ENCODE data around the gene TUT4. TPM values are rescaled to one million over a fixed set of nuclear protein-coding genes. Genes with fewer than 3 reads are reported as not detected.

Gene TUT4
- total RNA-seq, 1 donor from 2014 or later, result 103 TPM

GRCh38 chr1:52574594-52574993 is 21.7 kb upstream of the TUT4 start:
- Histone ChIP-seq H3K4me3 (ENCODE audit: low read length in 3 of 3) (no peak overlapping the region), H3K9ac (ENCODE audit: low read depth in 1 of 3, low read length in 3 of 3) (no peak overlapping the region), H3K27ac (ENCODE audit: low read depth, low read length) (no peak overlapping the region), H3K9me3 (ENCODE audit: control insufficient read depth in 3 of 3, low read length in 3 of 3) (no peaks in the 10 kb centered on the region), H3K36me3 (ENCODE audit: control insufficient read depth in 3 of 3, insufficient read depth in 3 of 3, low read length in 3 of 3) (no peaks in the 10 kb centered on the region), H3K27me3 (ENCODE audit: control insufficient read depth in 3 of 3, insufficient read depth in 3 of 3, low read length in 3 of 3) (no peaks in the 10 kb centered on the region), H3K4me1 (ENCODE audit: control insufficient read depth in 3 of 3, insufficient read depth in 3 of 3, low read length in 3 of 3) (no peaks in the 10 kb centered on the region)

- Histone ChIP-seq H3K4me1 (ENCODE audit: control insufficient read depth in 3 of 3, insufficient read depth in 3 of 3, low read length in 3 of 3) (no peaks in the 10 kb centered on the region), H3K36me3 (ENCODE audit: control insufficient read depth in 3 of 3, insufficient read depth in 3 of 3, low read length in 3 of 3) (no peaks in the 10 kb centered on the region), H3K9ac (ENCODE audit: low read depth in 1 of 3, low read length in 3 of 3) (no peak overlapping the region), H3K4me3 (ENCODE audit: low read length in 3 of 3) (no peak overlapping the region), H3K9me3 (ENCODE audit: control insufficient read depth in 3 of 3, low read length in 3 of 3) (no peaks in the 10 kb centered on the region), H3K27ac (ENCODE audit: low read depth, low read length) (no peak overlapping the region), H3K27me3 (ENCODE audit: control insufficient read depth in 3 of 3, insufficient read depth in 3 of 3, low read length in 3 of 3) (no peaks in the 10 kb centered on the region)
Measured at GRCh38 chr1:52572387-52572786, 19.5 kb upstream of the TUT4 start.

- Histone ChIP-seq H3K27me3 (ENCODE audit: control insufficient read depth in 3 of 3, insufficient read depth in 3 of 3, low read length in 3 of 3) (no peaks in the 10 kb centered on the region), H3K9me3 (ENCODE audit: control insufficient read depth in 3 of 3, low read length in 3 of 3) (no peaks in the 10 kb centered on the region), H3K27ac (ENCODE audit: low read depth, low read length) (no peak overlapping the region)
Measured at GRCh38 chr1:52571783-52572182, 18.9 kb upstream of the TUT4 start.

GRCh38 chr1:52569449-52570210 is 16.7 kb upstream of the TUT4 start:
- Histone ChIP-seq H3K9me3 (ENCODE audit: control insufficient read depth in 3 of 3, low read length in 3 of 3) (no peaks in the 10 kb centered on the region), H3K36me3 (ENCODE audit: control insufficient read depth in 3 of 3, insufficient read depth in 3 of 3, low read length in 3 of 3) (no peaks in the 10 kb centered on the region), H3K9ac (ENCODE audit: low read depth in 1 of 3, low read length in 3 of 3) (no peak overlapping the region), H3K4me1 (ENCODE audit: control insufficient read depth in 3 of 3, insufficient read depth in 3 of 3, low read length in 3 of 3) (no peaks in the 10 kb centered on the region), H3K4me3 (ENCODE audit: low read length in 3 of 3) (no peak overlapping the region), H3K27ac (ENCODE audit: low read depth, low read length) (no peak overlapping the region), H3K27me3 (ENCODE audit: control insufficient read depth in 3 of 3, insufficient read depth in 3 of 3, low read length in 3 of 3) (no peaks in the 10 kb centered on the region)

More at GRCh38 chr1:52571783-52572182, 18.9 kb upstream of the TUT4 start:
- Histone ChIP-seq H3K36me3 (ENCODE audit: control insufficient read depth in 3 of 3, insufficient read depth in 3 of 3, low read length in 3 of 3) (no peaks in the 10 kb centered on the region), H3K4me3 (ENCODE audit: low read length in 3 of 3) (no peak overlapping the region), H3K4me1 (ENCODE audit: control insufficient read depth in 3 of 3, insufficient read depth in 3 of 3, low read length in 3 of 3) (no peaks in the 10 kb centered on the region), H3K9ac (ENCODE audit: low read depth in 1 of 3, low read length in 3 of 3) (no peak overlapping the region)

GRCh38 chr1:52567943-52568342 is 15.1 kb upstream of the TUT4 start:
- Histone ChIP-seq H3K4me1 (ENCODE audit: control insufficient read depth in 3 of 3, insufficient read depth in 3 of 3, low read length in 3 of 3) (no peaks in the 10 kb centered on the region), H3K36me3 (ENCODE audit: control insufficient read depth in 3 of 3, insufficient read depth in 3 of 3, low read length in 3 of 3) (no peaks in the 10 kb centered on the region), H3K9me3 (ENCODE audit: control insufficient read depth in 3 of 3, low read length in 3 of 3) (no peaks in the 10 kb centered on the region), H3K9ac (ENCODE audit: low read depth in 1 of 3, low read length in 3 of 3) (no peak overlapping the region), H3K27me3 (ENCODE audit: control insufficient read depth in 3 of 3, insufficient read depth in 3 of 3, low read length in 3 of 3) (no peaks in the 10 kb centered on the region), H3K4me3 (ENCODE audit: low read length in 3 of 3) (no peak overlapping the region), H3K27ac (ENCODE audit: low read depth, low read length) (no peak overlapping the region)

- H3K4me3 ChIP-seq (ENCODE audit: low read length in 3 of 3), result no peak overlapping the region
- H3K27me3 ChIP-seq (ENCODE audit: control insufficient read depth in 3 of 3, insufficient read depth in 3 of 3, low read length in 3 of 3), result no peaks in the 10 kb centered on the region
- H3K9me3 ChIP-seq (ENCODE audit: control insufficient read depth in 3 of 3, low read length in 3 of 3), result no peaks in the 10 kb centered on the region
- H3K9ac ChIP-seq (ENCODE audit: low read depth in 1 of 3, low read length in 3 of 3), result no peak overlapping the region
- H3K36me3 ChIP-seq (ENCODE audit: control insufficient read depth in 3 of 3, insufficient read depth in 3 of 3, low read length in 3 of 3), result no peaks in the 10 kb centered on the region
- H3K4me1 ChIP-seq (ENCODE audit: control insufficient read depth in 3 of 3, insufficient read depth in 3 of 3, low read length in 3 of 3), result no peaks in the 10 kb centered on the region
- no peak overlapping the region for H3K27ac ChIP-seq (ENCODE audit: low read depth, low read length)
Measured at GRCh38 chr1:52562766-52563165, 9.9 kb upstream of the TUT4 start.

GRCh38 chr1:52559875-52560274 is 7.0 kb upstream of the TUT4 start:
- Histone ChIP-seq H3K27me3 (ENCODE audit: control insufficient read depth in 3 of 3, insufficient read depth in 3 of 3, low read length in 3 of 3) (no peaks in the 10 kb centered on the region), H3K4me1 (ENCODE audit: control insufficient read depth in 3 of 3, insufficient read depth in 3 of 3, low read length in 3 of 3) (no peaks in the 10 kb centered on the region), H3K36me3 (ENCODE audit: control insufficient read depth in 3 of 3, insufficient read depth in 3 of 3, low read length in 3 of 3) (no peaks in the 10 kb centered on the region), H3K27ac (ENCODE audit: low read depth, low read length) (no peak overlapping the region), H3K9ac (ENCODE audit: low read depth in 1 of 3, low read length in 3 of 3) (no peak overlapping the region), H3K9me3 (ENCODE audit: control insufficient read depth in 3 of 3, low read length in 3 of 3) (no peaks in the 10 kb centered on the region), H3K4me3 (ENCODE audit: low read length in 3 of 3) (no peak overlapping the region)

- Histone ChIP-seq H3K4me3 (ENCODE audit: low read length in 3 of 3) (no peak overlapping the region), H3K4me1 (ENCODE audit: control insufficient read depth in 3 of 3, insufficient read depth in 3 of 3, low read length in 3 of 3) (peaks cover 0 to 4% (median 0%) of the 10 kb centered on the region in 3 donors), H3K9me3 (ENCODE audit: control insufficient read depth in 3 of 3, low read length in 3 of 3) (no peaks in the 10 kb centered on the region), H3K36me3 (ENCODE audit: control insufficient read depth in 3 of 3, insufficient read depth in 3 of 3, low read length in 3 of 3) (no peaks in the 10 kb centered on the region), H3K27ac (ENCODE audit: low read depth, low read length) (no peak overlapping the region), H3K9ac (ENCODE audit: low read depth in 1 of 3, low read length in 3 of 3) (no peak overlapping the region), H3K27me3 (ENCODE audit: control insufficient read depth in 3 of 3, insufficient read depth in 3 of 3, low read length in 3 of 3) (no peaks in the 10 kb centered on the region)
Measured at GRCh38 chr1:52558941-52559340, 6.0 kb upstream of the TUT4 start.

GRCh38 chr1:52556641-52557360 is 3.9 kb upstream of the TUT4 start:
- Histone ChIP-seq H3K36me3 (ENCODE audit: control insufficient read depth in 3 of 3, insufficient read depth in 3 of 3, low read length in 3 of 3) (no peaks in the 10 kb centered on the region), H3K27ac (ENCODE audit: low read depth, low read length) (no peak overlapping the region), H3K27me3 (ENCODE audit: control insufficient read depth in 3 of 3, insufficient read depth in 3 of 3, low read length in 3 of 3) (no peaks in the 10 kb centered on the region), H3K9me3 (ENCODE audit: control insufficient read depth in 3 of 3, low read length in 3 of 3) (no peaks in the 10 kb centered on the region), H3K4me1 (ENCODE audit: control insufficient read depth in 3 of 3, insufficient read depth in 3 of 3, low read length in 3 of 3) (peaks cover 0 to 11% (median 4%) of the 10 kb centered on the region in 3 donors), H3K9ac (ENCODE audit: low read depth in 1 of 3, low read length in 3 of 3) (no peak overlapping the region), H3K4me3 (ENCODE audit: low read length in 3 of 3) (no peak overlapping the region)

GRCh38 chr1:52554756-52555155 is 1.9 kb upstream of the TUT4 start:
- H3K4me1 ChIP-seq (ENCODE audit: control insufficient read depth in 3 of 3, insufficient read depth in 3 of 3, low read length in 3 of 3), result peaks cover 3 to 23% (median 9%) of the 10 kb centered on the region in 3 donors
- no peaks in the 10 kb centered on the region for H3K36me3 ChIP-seq (ENCODE audit: control insufficient read depth in 3 of 3, insufficient read depth in 3 of 3, low read length in 3 of 3)
- no peaks in the 10 kb centered on the region for H3K9me3 ChIP-seq (ENCODE audit: control insufficient read depth in 3 of 3, low read length in 3 of 3)
- no peak overlapping the region for H3K4me3 ChIP-seq (ENCODE audit: low read length in 3 of 3)
- no peak overlapping the region for H3K9ac ChIP-seq (ENCODE audit: low read depth in 1 of 3, low read length in 3 of 3)
- H3K27ac ChIP-seq (ENCODE audit: low read depth, low read length), result no peak overlapping the region
- no peaks in the 10 kb centered on the region for H3K27me3 ChIP-seq (ENCODE audit: control insufficient read depth in 3 of 3, insufficient read depth in 3 of 3, low read length in 3 of 3)
